GM21619 (cell line): Measurements from ENCODE around the gene CLCF1.

Experiments
- ATAC-seq: cut with Tn5 transposase; IDR thresholded peaks from one replicate; pipeline ENCODE4 v1.9.1; 2021; ENCODE audit not compliant: unreplicated experiment

CLCF1 gene

DNA sequence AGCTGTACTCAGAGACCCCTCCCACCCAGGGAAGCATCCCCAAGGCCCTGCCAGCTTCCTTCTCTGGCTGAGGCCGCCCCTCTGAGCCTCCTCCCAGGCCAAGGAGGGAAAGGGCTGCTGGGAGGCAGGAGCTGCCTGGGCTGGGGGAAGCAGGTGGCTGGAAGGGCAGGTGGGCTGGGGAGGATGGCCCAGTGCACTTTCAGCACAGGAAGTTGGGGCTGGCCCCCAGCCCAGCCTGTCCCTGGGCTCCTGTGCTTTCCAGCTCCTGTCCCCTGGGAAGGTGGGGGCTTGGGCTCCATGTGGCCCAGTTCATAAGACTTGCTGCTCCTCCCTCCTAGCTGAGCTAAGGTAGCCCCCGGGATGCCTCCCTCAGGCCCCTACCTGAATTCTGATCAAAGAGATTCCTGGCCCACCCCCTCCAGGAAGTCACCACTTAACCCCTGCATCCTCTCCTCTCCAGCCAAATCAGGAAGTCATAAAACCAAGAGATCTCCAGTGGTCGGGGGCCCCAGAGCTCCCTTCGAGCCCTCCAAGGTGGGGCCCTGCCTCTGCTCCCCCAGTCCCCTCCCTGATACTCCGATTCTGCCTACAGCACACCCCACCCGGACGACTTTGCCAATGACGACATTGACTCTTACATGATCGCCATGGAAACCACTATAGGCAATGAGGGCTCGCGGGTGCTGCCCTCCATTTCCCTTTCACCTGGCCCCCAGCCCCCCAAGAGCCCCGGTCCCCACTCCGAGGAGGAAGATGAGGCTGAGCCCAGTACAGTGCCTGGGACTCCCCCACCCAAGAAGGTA, 23.4 kb upstream of the CLCF1 start:
- no peak for ATAC-seq

DNA sequence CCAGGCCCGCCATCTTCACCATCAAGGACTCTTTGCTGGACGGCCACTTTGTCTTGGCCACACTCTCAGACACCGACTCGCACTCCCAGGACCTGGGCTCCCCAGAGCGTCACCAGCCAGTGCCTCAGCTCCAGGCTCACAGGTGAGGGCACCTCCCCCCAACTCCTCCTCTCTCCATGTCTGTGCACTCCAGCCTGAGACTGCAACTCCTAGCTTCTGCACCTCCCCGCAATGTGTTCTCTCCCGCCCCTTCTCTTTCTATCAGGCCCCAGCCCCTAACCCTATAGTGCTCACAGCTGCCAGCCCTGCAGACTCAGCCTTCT, 22.8 kb upstream of the CLCF1 start:
- ATAC-seq, result no peak

DNA sequence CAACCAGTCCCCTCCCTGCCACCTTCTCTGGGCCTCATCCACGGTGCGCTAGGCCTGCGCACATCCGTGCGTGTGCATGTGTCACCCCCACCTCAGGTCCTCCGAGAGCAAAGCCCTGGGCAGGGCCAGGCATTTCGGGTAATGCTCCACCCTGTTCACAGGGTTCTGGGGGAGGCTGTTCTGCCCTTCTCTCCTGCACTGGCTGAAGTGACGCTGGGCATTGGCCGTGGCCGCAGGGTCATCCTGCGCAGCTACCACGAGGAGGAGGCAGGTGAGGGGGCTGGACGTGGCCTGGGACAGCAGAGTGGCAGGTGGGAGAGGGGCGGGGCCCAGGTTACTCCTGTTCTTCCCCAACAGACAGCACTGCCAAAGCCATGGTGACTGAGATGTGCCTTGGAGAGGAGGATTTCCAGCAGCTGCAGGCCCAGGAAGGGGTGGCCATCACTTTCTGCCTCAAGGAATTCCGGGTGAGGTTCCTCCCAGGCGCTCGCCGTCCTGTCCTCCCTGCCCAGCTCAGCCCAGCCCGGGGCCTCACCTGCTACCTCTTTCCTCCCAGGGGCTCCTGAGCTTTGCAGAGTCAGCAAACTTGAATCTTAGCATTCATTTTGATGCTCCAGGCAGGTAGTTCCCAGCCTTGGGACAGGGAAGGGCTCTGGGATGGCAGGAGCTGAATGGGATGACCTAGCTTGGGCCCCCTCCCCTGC, 22.3 kb upstream of the CLCF1 start:
- no peak for ATAC-seq

DNA sequence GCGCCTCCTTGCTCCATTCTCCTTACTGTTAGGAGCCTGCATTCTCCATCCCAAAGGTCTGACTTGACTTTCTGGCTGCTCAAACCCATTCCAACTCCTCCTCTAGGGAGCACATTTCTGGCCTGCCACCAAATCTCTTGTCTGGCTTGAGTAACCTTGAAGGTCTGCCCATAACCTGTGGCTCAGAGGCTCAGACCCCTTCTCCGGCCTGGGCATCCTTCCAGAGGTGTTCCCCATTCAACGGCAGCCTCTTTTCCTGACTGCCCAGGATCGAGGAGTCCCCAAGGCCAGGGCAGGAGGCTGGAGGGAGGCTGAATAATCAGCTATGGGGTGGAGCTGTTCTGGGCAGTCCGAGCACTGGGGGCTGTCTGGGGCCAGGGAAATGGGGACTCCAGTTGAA, 20.6 kb upstream of the CLCF1 start:
- no peak for ATAC-seq

DNA sequence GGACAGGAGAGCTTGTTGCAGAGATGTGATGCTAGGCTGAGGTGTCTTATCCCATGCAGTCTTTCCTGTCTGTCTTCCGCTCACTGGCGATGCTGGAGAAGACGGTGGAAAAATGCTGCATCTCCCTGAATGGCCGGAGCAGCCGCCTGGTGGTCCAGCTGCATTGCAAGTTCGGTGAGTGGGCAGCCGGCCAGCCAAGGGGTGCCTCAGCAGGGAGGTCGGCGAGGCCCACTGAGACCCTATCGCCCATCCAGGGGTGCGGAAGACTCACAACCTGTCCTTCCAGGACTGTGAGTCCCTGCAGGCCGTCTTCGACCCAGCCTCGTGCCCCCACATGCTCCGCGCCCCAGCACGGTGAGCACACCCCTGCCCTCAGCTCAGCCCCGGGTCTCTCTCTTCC, 20.0 kb upstream of the CLCF1 start:
- ATAC-seq, result no peak

DNA sequence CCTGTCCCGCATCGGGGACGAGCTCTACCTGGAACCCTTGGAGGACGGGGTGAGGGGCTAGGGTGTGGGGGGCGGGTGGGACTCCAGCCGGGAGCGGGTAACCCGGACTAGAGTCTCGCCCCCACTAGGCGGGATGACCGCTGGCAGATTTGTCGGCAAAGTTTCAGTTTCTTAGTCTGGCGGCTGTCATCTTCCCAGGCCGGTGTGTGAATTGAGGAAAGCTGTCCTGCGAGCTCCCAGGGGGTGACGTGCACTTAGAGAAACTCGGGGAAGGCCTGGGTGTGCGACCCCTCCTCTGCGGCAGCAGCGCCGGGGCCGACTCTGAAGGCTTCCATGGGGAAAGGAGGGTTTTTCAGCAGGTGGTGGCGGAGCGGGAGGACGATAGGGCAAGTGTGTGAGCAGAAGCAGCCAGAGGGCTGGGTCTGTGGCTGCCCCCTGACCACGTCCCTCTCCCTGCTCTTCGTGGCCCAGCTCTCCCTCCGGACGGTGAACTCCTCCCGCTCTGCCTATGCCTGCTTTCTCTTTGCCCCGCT, 18.9 kb upstream of the CLCF1 start:
- peak; percentile 14 for ATAC-seq

DNA sequence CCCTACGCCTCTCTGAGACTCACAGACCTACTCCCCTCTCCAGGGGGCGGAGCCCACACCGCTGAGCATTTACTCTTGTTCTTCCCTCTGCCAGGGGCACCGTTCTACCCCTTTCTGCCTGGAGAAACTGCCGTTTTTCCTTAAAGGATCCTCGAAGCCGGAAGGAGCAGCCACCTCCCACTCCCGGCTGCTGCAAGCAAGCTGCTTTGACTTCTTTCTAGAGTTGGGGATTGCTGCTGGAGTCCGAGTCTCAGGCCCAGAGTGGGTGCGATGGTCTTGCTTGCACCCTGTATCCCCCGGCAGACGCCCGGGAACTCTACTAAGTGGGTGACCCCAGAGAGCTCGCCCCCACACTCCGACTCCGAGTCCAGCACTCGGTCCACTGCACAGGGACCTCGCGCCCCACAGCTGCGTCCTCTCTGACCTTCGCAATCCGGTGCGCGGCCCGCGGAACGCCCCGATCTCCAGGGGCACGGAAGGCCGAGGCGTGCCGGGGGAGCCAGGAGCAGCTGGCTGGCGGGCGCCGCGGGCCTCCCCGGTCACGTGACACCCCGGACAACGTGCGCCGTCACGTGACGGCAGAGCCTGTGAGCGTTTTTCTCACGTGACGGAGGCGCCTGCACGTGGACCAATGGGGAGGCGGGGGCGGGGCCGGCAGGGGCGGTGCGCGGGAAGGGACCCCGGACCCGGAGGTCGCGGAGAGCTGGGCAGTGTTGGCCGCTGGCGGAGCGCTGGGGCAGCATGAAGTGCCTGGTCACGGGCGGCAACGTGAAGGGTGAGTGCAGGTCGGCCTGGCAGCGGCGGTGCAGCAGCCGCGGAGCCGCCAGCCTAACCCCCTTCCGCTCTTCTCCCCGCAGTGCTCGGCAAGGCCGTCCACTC, 18.1 kb upstream of the CLCF1 start, which contains the start of gene RAD9A:
RAD9A (plus strand) TSS at position 683 of the 879 bp plus-strand sequence; CDS start at position 742, 59 bp downstream.
- ATAC-seq, result peak; percentile 48

DNA sequence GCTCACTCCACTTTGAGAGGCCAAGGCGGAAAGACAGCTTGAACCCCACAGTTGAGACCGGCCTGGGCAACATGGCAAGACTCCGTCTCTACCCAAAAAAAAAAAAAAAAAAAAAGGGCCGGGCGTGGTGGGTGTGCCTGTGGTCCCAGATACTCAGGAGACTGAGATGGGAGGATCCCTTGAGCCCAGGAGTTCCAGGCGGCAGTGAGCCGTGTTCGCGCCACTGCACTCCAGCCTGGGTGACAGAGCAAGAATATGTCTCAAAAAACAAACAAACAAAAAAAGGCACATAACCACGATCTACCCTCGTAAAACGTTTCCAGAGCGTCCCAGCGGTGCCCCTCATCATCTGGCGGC, 17.5 kb upstream of the CLCF1 start:
- no peak for ATAC-seq

DNA sequence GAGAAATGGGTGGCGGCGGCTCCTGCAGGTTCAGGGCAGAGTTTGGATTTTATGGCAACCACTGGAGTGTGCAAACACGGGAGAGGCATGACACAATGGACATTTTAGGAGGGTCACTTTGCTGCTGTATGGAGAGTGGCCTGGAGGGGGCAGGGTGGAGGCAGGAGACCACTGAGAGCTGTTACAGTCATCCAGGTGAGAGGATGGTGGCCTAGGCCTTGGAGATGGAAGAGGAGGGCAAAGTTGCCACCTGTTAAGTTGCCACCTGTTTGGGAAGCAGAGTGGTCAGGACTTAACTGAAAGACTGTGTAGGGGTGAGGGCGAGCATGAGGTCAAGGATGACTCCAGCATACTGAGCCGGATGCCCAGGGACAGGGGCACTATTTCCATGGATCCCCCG, 16.1 kb upstream of the CLCF1 start:
- ATAC-seq, result no peak

- ATAC-seq, result no peak
Observed at GRCh38 chr11:67387518-67387917, 14.1 kb upstream of the CLCF1 start.

- ATAC-seq, result no peak
Observed at GRCh38 chr11:67387069-67387468, 13.7 kb upstream of the CLCF1 start.

DNA sequence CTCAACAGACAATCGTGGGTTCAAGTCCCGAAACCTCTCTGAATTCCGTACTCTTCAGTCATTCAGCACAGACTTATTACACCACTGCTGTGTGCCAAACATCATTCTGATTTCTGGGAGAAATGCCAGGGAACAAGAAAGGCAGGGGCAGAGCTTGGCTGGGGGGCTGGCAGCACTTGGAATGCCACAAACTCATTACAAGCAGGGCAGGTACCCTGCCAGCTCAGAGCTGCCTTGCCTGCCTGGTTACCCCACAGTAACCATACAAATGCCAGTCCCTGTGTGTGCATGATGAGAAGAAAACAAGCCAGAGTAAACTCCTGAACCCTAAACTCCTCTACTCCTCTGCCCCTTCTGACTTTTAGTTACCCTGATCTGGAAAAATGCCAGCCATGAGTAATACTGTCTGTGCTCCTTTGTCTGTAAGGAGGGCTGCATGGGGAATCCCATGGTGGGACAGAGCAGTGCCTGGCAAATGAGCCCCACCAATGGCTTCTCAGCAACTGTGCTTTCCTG, 11.5 kb upstream of the CLCF1 start:
- no peak for ATAC-seq

DNA sequence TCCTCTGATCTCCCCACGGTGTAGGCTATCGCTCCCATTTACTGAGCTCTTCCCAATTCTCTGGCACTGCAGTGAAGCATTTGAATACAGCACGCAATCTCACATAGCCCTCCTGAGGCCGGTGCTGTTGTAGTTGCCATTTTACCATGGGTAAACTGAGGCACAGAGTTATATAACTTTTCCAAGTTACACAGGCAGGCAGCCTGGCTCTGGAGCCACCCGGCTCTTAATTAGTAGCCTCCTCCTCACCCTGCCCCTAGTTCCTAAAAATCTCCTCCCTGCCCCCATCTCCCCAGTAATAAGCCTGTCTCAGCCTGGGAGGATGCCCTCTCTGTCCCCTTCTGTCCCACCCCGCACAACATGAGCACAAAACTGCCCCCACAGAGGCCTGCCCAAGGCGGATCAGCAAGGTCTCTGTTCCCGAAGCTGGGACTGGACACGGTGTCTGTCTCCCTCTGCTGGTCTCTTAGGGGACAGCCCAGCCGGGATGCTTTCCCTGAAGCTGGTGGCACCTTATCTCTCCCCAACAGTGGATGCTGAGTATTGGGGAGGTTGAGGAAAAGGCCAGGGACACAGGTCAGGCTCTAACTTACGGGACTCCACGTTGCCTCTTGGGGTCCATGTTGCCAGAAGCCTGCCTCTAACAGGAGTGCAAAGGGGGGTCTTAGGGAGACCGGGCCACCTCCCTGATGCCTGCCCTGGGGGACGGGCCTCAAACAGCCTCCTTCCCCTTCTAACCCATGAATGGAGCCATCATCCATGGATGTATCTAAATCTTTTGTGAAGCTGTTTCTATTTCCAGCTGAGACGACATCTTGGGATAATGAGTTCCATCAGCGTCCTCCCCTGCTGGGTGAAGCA, 9.1 kb upstream of the CLCF1 start:
- ATAC-seq, result no peak

DNA sequence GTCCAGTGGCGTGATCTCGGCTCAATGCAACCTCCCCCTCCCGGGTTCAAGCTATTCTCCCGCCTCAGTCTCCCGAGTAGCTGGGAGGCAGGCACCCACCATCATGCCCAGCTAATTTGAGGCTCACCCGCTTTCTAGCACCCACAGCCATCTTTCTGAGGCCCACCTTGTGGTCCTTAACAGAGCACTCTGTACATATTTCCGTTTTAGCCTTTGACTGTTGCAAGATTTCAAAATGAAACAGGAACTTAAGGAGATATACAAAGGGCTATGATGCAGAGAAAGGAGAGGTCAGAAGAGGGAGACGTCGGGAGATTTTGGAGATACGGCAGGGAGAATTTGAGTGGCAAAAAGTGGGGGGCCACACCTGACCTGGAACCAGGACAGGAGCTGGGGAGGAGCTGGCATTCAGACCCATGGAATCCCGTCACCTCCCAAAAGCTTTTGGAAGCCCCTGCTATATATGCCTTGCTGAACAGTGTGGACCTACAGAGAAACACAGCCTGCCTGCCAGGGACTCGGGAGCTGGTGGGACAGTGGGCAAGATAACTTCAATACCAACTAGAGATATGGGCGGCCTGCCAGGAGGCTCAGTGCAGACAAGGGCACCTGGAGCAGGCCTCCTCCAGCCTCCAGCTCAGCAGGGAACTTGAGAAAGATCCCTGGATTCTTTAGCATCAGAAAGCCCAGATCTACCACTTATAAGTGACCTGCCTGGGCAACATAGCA, 8.0 kb upstream of the CLCF1 start:
- ATAC-seq, result no peak

DNA sequence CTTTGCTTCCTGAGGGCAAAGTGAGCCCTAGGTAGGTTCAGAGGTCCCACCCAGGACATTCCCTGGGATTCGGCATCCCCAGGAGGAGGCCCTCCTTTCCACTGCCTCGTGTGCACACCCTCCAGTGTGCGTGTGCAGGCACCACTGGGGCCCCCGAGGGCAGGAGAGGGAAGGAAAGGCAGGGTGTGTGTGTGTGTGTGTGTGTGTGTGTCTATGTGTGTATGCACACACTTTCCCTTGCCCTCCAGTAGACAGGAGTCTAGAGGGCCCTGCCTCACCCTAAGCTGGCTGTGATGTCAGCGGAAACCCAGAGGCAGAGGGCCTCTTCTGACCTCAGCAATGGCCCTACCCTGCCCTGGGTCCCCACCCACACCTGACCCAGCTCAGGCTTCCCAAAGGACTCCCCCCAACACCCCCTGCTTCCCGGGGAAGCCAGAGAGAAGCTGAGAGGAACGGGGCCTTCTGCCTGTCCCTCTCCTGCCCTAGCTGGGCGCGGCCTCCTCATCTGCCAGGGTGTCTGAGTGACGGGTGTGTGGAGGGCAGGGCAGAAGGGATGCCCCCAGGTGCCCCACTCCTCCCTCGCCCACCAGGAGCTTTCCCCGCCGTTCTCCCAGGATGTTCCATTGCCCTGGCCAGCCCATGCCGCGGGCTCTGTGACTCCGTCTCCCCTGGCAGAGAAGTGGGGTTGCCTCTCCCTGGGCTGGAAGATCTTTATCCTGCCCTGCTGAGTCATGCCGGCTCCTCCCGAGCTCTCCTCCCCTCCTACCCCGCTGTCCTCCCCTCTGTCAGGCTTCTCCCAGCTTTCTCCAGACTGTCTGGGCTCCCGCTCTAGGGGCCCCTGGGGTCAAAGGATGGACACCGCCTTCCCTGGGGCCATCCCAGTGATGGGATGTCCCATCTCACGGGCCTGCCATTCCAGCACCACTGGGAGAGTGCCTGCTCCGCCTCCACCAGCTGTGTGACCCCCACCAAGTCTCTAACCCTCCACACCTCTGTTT, 6.0 kb upstream of the CLCF1 start:
- no peak for ATAC-seq

- no peak for ATAC-seq
Observed at GRCh38 chr11:67378544-67378943, 5.1 kb upstream of the CLCF1 start.

- no peak for ATAC-seq
Observed at GRCh38 chr11:67376873-67377808, 3.7 kb upstream of the CLCF1 start.
